ENCODE data around the gene TMEM43.
A peak's percentile ranks its signal among the peaks of the same experiment; 100 is the strongest.

The TMEM43 gene

DNA sequence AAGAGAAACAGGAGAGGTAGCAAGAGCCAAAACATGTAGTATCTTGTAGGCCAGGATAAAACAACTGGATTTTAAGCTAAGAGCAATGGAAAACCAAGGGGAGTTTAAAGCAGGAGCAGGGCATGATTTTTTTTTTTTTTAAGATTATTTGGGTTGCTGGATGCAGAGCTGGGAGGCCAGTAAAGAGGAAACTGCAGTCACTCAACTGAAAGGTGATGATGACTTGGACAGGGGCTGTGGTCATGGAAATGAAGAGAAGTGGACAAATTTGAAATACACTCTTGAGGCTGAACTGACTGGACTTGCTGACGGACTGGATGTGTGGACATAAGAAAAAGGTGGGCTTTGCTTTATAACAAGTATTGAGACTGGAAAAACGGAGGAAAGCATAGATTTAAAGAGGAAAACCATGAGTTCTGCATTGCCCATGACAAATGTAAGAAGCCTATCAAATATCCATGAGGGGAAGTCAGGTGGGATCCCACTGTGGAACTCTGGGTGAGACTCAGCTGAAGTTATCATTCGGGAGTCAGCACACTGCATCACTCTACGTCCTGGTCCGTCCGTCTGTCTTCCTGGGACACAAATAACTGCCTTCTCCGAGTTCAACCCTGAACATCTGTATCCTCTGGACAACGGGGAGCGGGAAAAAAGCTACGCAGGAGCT lies 52.9 kb downstream of the TMEM43 start:
- DNase-seq (ENCODE audit: low read depth, low spot score), result no peak

DNA sequence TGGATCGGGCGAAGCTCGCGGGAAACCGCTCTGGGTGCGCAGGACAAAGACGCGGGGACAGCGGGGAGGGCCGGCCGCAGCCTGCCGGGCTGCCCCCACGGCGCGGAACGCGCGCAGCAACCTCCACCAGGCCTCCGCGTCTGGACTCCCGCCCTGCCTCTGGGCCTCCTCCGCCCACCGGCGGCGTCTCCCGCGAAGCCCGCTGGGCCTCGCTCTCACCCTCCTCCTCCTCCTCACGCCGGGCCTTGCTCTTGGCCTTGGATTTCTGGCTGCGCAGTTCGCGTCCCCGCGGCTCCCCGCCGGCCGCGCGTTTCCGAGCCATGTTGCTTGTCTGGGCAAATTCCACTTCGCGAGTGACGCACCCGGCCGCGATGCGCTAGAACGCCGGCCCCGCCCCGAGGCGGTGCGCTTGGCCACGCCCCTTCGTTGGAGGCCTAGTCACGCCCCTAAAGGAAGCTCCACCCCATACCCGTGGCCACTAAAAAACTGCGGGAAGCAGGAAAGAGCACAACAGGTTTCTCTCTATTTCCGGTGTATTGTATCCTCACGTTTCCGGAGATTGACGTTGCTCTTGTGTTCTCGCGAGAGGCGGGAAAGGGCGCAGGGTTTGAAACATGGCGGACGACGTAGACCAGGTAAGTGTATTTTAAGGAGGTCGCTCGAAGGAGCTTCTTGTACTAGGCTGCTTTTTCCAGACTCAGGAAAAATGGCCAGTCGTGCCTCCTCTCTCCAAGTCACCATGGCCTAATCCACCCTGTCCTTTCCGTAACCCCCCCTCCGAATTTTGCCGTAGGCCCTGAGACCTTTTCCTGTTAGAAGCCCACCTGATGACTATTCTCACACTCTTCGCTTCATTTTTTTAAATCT lies 53.6 kb downstream of the TMEM43 start, which contains the start of the genes LSM3 and XPC:
Gene LSM3, plus strand, starts transcription at position 571 of the 867 bp plus-strand sequence. Its CDS starts 44 bp downstream, at position 615.
Gene XPC, minus strand, starts transcription at position 355 of the 867 bp plus-strand sequence. Its CDS starts 33 bp downstream, at position 322.
- DNase-seq (ENCODE audit: low read depth, low spot score), result peak; percentile 99

DNA sequence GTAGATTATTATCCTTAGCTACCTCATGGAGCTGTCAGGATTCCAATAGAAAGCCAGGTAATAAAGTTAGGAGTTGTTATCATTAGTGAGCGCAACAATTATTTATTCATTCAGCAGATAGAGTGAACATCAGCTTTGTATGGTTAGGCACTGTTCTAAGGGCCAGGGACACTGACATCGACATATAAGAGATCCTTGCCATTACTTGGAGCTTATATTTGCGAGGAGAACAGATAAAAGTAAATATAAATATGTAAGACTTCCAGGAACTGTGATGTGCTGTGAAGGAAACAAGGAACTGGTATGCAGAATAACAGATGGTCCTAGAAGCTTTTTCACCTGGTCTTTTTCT lies 54.2 kb downstream of the TMEM43 start:
- no peak for DNase-seq (ENCODE audit: low read depth, low spot score)

DNA sequence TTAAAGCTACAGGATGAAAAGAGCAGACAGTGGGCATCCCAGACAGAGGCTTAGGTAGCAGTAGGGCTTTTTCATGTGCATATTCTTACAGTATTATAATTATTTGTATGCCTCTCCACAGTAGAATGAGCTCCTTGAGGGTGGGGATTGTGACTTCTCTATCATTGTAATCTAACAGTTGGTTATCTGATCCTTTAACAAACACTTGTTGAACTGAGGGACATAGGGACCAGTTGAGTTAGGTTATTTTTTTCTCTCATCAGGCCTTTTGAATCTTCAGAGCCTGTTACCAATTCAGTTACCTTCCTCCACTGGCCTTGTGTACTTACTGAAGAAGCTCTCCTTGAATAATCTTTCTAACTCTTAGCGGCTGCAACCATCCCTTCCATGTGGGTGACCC lies 54.9 kb downstream of the TMEM43 start:
- no peak for DNase-seq (ENCODE audit: low read depth, low spot score)

DNA sequence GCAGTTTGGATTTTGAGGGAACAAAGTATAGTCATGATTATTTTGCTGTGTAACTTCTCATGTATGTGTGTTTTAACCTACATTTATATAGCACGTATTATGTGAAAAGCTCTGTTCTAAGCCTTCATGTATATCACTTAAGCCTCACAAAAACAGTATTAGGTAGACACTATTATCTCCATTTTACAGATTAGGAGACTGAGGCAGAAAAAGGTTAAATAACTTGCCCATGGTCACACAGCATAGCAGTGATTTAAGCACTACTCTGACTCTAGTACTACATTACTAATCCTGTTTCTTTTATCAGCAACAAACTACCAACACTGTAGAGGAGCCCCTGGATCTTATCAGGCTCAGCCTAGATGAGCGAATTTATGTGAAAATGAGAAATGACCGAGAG lies 56.4 kb downstream of the TMEM43 start:
- DNase-seq (ENCODE audit: low read depth, low spot score), result no peak

DNA sequence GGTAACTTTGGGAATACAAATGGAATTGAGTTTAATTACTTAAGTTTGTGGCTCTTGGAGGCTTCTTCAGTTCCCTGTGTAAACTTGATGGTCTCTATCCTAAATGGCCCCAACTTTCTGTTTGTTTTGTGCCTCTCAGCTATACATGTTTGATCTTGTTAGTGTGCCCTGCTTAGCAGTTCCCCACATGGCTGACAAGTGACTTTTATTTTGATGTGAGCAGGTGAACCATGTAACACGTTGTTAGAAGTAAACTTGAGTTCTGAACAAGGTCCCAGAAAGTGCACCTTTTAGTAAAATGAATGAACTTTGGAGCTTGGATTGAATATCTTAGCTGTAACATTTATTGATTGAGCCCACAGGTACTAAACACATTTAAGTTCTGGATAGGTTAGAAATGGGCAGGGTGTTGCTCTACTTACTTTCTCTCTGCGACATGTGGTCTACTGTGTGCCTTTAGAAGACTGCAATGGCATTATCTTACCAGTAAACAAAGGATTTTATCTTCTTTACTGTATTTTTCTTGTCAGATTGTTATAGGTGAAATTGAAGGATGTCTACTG lies 58.2 kb downstream of the TMEM43 start:
- DNase-seq (ENCODE audit: low read depth, low spot score), result no peak

GRCh38 chr3:14186854-14187458 lies 62.1 kb downstream of the TMEM43 start:
- DNase-seq (ENCODE audit: low read depth, low spot score), result no peak

DNA sequence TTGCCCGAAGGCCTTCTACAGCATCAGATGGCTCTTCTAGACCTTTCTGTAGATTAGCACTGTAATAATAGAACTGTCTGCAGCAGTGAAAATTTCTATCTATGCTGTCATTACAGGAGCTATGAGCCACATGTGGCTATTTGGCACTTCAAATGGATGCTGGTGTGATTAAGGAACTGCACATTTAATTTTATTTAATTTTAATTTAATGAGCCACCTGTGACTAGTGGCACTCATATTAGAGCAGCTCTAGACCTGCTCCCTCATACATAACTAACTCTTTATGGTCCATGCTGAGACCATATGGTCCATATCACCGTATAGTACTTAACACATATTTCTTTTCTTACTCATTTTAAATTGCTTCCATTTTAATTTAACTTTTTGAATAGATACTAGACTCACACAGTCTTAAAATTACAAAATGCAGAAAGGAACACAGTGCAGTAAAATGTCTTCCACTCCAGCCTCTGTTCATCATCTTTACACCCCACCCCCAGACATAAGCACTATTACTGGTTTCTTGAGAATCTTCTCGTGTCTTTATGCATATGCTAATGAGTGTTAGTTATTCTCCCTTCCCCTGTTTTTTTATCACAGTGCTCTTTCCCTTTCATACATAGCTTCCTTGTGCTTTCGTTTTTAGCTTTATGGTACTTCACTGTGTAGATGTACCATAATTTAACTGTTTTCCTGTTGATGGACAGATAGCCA lies 63.3 kb downstream of the TMEM43 start:
- DNase-seq (ENCODE audit: low read depth, low spot score), result no peak

All from astrocyte of the hippocampus (primary cell).